Ramos (cell line): ENCODE results near the gene SLC22A23.
"Not testable (repeated sequence)": the region's sequence is repeated elsewhere in the genome, so short reads cannot be mapped to it uniquely, and the experiment has no call there.

Experiments used
- in situ Hi-C: fragments of 300-500 bp; cut with MboI; formaldehyde crosslinking; loops from one replicate; pipeline ENCODE4 v1.14.3; 2022; ENCODE audit warnings: low sequenced_read_pairs; ENCODE audit not compliant: unreplicated experiment

The SLC22A23 gene

DNA sequence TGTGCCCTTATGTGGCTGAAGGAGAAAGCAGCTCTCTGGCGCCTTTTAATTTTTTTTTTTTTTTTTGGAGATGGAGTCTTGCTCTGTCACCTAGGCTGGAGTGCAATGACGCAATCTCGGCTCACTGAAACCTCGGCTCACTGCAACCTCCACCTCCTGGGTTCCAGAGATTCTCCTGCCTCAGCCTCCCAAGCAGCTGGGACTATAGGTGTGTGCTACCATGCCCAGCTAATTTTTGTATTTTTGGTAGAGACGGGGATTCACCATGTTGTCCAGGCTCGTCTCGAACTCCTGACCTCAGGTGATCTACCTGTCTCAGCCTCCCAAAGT is 212.1 kb downstream of the SLC22A23 start:
- in situ Hi-C loops, result not testable (repeated sequence)

- in situ Hi-C loops, result no loop called here
Measured at GRCh38 chr6:3244003-3244831, 212.6 kb downstream of the SLC22A23 start.

- in situ Hi-C loops, result no loop called here
Measured at GRCh38 chr6:3242768-3243167, 214.1 kb downstream of the SLC22A23 start.

DNA sequence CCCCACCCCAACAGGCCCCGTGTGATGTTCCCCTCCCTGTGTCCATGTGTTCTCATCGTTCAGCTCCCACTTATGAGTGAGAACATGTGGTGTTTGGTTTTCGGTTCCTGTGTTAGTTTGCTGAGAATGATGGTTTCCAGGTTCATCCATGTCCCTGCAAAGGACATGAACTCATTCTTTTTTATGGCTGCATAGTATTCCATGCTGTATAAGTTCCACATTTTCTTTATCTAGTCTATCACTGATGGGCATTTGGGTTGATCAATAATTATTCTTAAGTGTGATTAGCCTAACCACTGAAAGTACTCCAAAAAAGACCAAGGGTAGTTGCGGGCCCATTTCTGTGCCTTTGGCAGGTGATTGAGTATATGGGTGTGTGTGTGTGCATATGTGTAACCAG is 215.1 kb downstream of the SLC22A23 start:
- in situ Hi-C loops, result not testable (repeated sequence)

GRCh38 chr6:3240595-3240994 is 216.3 kb downstream of the SLC22A23 start:
- in situ Hi-C loops, result no loop called here

DNA sequence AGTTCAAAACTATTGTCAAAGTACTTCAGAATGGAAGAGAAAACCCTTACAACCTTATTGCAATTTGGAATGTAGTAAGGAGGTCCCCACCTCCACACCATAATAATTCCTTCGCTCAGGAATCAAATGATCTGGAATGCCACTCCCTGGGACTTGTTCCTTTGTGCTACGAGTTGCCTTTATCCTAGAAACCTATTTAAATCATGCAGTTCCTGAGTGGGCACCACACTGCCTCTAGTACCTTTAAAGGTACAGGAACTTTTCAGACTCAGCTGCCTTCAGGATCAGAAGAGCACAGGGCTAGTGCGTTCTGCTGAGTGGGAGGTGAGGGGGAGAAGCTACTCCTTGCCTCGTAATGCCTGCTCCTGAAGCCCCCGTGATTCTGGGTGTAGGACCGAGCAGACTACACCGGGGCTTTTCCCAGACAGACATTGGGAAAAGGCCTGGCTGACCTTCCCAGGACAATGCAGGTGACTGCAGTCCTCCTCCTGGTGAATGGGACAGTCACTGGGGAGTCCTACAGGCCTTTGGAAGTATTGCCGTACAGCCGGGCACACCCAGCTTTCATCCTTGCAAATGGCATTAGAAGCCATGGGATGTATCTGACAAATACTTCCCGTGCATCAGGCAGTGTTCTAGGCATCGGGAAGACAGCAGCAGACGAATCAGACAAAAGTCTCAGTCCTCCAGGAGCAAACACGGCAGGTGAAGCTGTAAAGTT is 217.6 kb downstream of the SLC22A23 start:
- in situ Hi-C loops, result no loop called here

GRCh38 chr6:3237761-3238662 is 218.8 kb downstream of the SLC22A23 start:
- in situ Hi-C loops, result no loop called here

DNA sequence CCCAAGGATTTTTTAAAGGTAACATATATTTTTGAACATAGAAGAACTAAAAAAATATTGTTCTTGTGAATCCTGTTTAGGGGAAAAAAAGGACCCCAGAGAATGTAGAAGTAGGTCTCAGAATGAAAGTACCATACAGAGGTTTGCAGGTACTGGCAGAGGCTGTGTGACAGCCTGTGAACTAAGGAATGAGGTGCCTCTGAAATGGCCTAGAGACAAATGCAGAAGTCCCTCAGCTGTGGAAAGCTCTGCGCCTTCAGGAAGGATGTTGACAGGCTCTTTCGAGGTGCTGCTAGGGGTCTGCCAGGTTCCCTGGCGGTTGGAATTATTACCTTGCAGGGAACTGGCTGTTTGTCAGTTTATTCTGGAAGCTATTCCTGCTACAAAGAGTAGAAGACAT is 220.8 kb downstream of the SLC22A23 start:
- in situ Hi-C loops, result no loop called here

- in situ Hi-C loops, result no loop called here
Measured at GRCh38 chr6:3235486-3235885, 221.4 kb downstream of the SLC22A23 start.

DNA sequence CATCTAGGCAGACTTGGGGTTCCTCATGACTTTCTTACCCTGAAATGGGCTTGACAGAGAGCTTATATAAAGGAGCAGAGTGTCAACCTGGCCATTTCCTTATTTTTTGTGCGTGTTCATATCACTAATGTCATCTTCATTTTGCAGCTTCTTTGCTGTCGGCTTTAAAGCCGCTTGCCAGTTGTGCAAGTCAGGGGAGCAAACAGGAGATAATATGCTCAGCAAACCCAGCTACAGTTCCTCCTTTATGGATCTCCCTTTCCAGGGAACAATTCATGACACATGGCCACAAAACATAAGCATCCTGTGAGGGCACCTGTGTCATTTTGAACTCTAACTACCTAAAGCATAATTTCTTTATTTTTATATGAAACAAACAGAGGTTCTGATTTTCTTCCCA is 222.9 kb downstream of the SLC22A23 start:
- in situ Hi-C loops, result no loop called here

GRCh38 chr6:3233321-3233720 is 223.5 kb downstream of the SLC22A23 start:
- in situ Hi-C loops, result no loop called here

GRCh38 chr6:3232017-3232945 is 224.6 kb downstream of the SLC22A23 start:
- in situ Hi-C loops, result no loop called here

- in situ Hi-C loops, result no loop called here
Measured at GRCh38 chr6:3231247-3232016, 225.4 kb downstream of the SLC22A23 start.

GRCh38 chr6:3230900-3231246 is 226.0 kb downstream of the SLC22A23 start:
- in situ Hi-C loops, result no loop called here

GRCh38 chr6:3230256-3230882 is 226.5 kb downstream of the SLC22A23 start:
- in situ Hi-C loops, result no loop called here

DNA sequence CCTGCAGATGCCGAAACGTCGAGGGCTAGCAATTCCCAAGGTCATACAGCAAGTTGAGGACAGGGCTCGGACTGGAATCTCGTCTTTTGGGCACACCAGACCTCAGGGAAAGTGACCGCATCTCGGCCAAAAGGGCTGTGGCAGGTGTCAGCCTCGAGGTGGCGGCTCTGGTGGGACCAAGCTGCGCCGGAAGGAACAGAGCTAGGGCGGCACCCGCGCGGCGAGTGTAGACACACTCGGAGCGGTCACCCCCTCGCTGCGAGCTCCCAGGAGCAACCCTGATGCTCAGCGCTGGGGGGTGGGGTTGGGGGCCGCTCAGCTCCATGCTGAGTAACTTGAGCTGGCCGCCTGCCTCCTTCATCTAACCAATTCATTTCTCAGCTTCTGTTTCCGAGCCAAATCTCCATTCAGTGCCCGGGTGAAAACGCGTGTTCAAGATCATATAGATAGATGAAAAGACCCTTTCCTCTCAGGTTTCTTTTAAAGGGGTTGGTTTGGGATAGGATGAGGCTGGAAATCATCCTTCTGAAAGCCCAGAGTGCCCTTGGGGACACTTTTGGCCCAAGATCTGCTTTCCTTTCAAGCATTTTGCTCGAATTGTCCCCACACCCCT is 227.2 kb downstream of the SLC22A23 start:
- in situ Hi-C loops, result no loop called here

DNA sequence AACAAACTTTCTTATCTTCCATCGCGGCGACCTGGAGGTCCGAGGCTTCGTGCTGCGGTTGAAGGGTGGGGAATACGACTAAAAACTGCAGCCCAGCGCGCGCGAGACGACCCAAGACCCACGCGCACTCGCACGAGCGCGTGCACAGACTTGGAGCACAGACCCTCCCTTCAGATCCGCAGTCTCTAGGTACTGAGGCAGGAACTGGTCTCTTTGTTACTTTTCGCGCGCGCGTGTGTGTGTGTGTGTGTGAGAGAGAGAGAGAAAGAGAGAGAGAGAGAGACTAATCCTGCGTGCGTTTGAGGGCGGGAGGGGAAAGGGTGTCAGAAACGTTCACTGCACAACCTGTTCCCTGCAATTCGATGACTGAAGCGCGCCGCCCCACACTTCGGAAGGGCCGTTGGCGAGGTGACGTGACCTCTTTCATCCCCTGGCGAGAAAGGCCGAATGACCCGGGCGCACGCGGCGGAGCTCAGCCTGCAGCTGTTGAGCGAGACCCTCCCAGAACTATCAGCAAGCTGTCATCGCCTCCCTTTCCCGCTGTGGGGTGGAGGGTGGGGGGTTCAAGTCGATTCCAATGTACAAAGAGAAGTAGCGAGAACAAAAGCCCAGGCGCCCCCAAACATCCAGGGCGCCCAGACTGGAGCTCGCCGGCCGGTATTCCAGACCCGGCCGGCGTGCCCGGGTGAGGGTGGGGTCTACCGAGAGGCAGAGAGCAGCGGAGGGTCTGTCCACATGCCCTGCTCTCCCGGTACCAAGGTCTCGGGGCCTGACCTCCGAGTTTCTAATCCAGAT is 227.9 kb downstream of the SLC22A23 start:
- in situ Hi-C loops, result no loop called here
